ENCODE measurements around the gene SULT1C3.

The SULT1C3 gene

DNA sequence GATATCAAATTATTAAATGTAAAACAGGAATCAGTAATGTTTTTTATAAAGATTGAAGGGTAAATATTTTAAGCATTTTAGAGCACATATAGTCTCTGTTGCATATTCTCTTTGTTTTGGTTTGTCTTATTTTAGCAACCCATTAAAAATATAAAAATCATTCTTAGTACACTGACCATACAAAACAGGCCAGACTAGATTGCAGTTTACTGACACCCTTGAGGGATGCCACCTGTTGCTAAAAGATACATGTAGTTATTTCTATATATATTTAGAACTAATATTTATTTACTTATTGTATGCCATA, 44.7 kb upstream of the SULT1C3 start:
- Histone ChIP-seq H3K9me2 (ENCODE audit: low read depth, low read length) (no peaks in the 10 kb centered on the region), H3K27me3 (ENCODE audit: insufficient read depth, low read length) (no peaks in the 10 kb centered on the region), H3K27ac (ENCODE audit: low read depth, low read length, poor library complexity, severe bottlenecking) (no peak overlapping the region), H3K4me2 (ENCODE audit: low read length) (no peak overlapping the region), H3K9ac (ENCODE audit: low read length) (no peak overlapping the region), H3F3A (ENCODE audit: insufficient read depth, low read length) (no peaks in the 10 kb centered on the region), H3K9me3 (ENCODE audit: low read length) (no peaks in the 10 kb centered on the region), H2AFZ (ENCODE audit: low read length) (no peak overlapping the region; the same call in 1 of the 2 replicates), H3K4me3 (ENCODE audit: low read depth, low read length, poor library complexity, severe bottlenecking) (no peak overlapping the region), H4K20me1 (ENCODE audit: insufficient read depth, low read length) (no peaks in the 10 kb centered on the region), H3K4me1 (ENCODE audit: insufficient read depth, low read length, severe bottlenecking) (no peaks in the 10 kb centered on the region), H3K36me3 (ENCODE audit: insufficient read depth, low read length) (no peaks in the 10 kb centered on the region), H3K79me2 (ENCODE audit: insufficient read depth, low read length) (no peaks in the 10 kb centered on the region)
- TF ChIP-seq EZH2 (IDR thresholded peaks at IDR 0.05; ENCODE audit: borderline replicate concordance, low read length): no peak
- no peak; the same call in 1 of the 2 replicates for TF ChIP-seq CTCF (IDR thresholded peaks at IDR 0.05; ENCODE audit: low read length)

- Histone ChIP-seq H3K36me3 (ENCODE audit: insufficient read depth, low read length) (no peaks in the 10 kb centered on the region), H3F3A (ENCODE audit: insufficient read depth, low read length) (no peaks in the 10 kb centered on the region)
Observed at GRCh38 chr2:108199726-108200125, 40.0 kb upstream of the SULT1C3 start.

DNA sequence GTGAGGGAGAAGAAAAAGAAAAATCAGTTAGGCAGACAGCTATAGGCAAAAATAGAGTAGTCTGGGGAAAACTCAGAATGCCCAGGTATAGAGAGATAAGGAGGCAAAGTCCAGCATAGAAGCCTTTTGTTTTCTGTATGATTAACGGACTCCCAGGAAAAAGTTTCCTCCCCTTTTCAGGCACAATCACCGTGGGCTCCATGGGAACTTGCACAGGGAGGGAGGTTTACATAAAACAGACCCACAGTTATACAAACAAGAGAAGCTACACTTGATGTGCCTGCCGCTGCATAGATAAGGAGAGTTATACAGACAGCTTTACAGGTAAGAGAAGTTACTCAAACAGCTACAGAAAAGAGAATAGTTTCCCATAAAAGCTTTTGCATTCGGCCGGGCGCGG, 39.2 kb upstream of the SULT1C3 start:
- Histone ChIP-seq H3K27ac (ENCODE audit: low read depth, low read length, poor library complexity, severe bottlenecking) (no peak overlapping the region), H3K4me3 (ENCODE audit: low read depth, low read length, poor library complexity, severe bottlenecking) (no peak overlapping the region)

More at GRCh38 chr2:108199726-108200125, 40.0 kb upstream of the SULT1C3 start:
- Histone ChIP-seq H3K4me1 (ENCODE audit: insufficient read depth, low read length, severe bottlenecking) (no peaks in the 10 kb centered on the region), H3K27ac (ENCODE audit: low read depth, low read length, poor library complexity, severe bottlenecking) (no peak overlapping the region), H3K27me3 (ENCODE audit: insufficient read depth, low read length) (no peaks in the 10 kb centered on the region), H2AFZ (ENCODE audit: low read length) (no peak overlapping the region), H3K9ac (ENCODE audit: low read length) (no peak overlapping the region), H3K9me2 (ENCODE audit: low read depth, low read length) (no peaks in the 10 kb centered on the region), H3K4me2 (ENCODE audit: low read length) (no peak overlapping the region), H3K9me3 (ENCODE audit: low read length) (no peaks in the 10 kb centered on the region), H4K20me1 (ENCODE audit: insufficient read depth, low read length) (no peaks in the 10 kb centered on the region), H3K4me3 (ENCODE audit: low read depth, low read length, poor library complexity, severe bottlenecking) (no peak overlapping the region), H3K79me2 (ENCODE audit: insufficient read depth, low read length) (no peaks in the 10 kb centered on the region)
- no peak for TF ChIP-seq CTCF (IDR thresholded peaks at IDR 0.05; ENCODE audit: low read length)
- no peak for TF ChIP-seq EZH2 (IDR thresholded peaks at IDR 0.05; ENCODE audit: borderline replicate concordance, low read length)

More for the DNA sequence above, 39.2 kb upstream of the SULT1C3 start:
- TF ChIP-seq EZH2 (IDR thresholded peaks at IDR 0.05; ENCODE audit: borderline replicate concordance, low read length) (no peak), CTCF (IDR thresholded peaks at IDR 0.05; ENCODE audit: low read length) (no peak)
- Histone ChIP-seq H3F3A (ENCODE audit: insufficient read depth, low read length) (no peaks in the 10 kb centered on the region), H3K27me3 (ENCODE audit: insufficient read depth, low read length) (no peaks in the 10 kb centered on the region), H3K36me3 (ENCODE audit: insufficient read depth, low read length) (no peaks in the 10 kb centered on the region), H2AFZ (ENCODE audit: low read length) (no peak overlapping the region), H4K20me1 (ENCODE audit: insufficient read depth, low read length) (no peaks in the 10 kb centered on the region), H3K4me2 (ENCODE audit: low read length) (no peak overlapping the region), H3K9me3 (ENCODE audit: low read length) (no peaks in the 10 kb centered on the region), H3K9ac (ENCODE audit: low read length) (no peak overlapping the region), H3K4me1 (ENCODE audit: insufficient read depth, low read length, severe bottlenecking) (no peaks in the 10 kb centered on the region), H3K79me2 (ENCODE audit: insufficient read depth, low read length) (no peaks in the 10 kb centered on the region), H3K9me2 (ENCODE audit: low read depth, low read length) (no peaks in the 10 kb centered on the region)
